Stimulated activated CD4-positive, alpha-beta T cell treated with anti-CD3 and anti-CD28 coated beads, Interleukin-4, amount 100 ng/mL, for 4 hours (primary cell): ENCODE data around the gene MMP14.

Source experiments
- DNase-seq, 2 experiments: peaks; one replicate each; pipeline ENCODE4 v3.0.0-alpha.2; 2020

MMP14 gene

GRCh38 chr14:22885975-22886374, 49.6 kb downstream of the MMP14 start:
- no peak for DNase-seq

GRCh38 chr14:22886500-22887259, 50.3 kb downstream of the MMP14 start:
- DNase-seq: peak; percentile 68 to 70

GRCh38 chr14:22887260-22887989, 51.0 kb downstream of the MMP14 start:
- no peak for DNase-seq

- peak; percentile 69 to 80 for DNase-seq
Measured at GRCh38 chr14:22887990-22888378, 51.6 kb downstream of the MMP14 start.

GRCh38 chr14:22888662-22889061, 52.3 kb downstream of the MMP14 start:
- DNase-seq: no peak

- DNase-seq: no peak
Measured at GRCh38 chr14:22890416-22890815, 54.0 kb downstream of the MMP14 start.

GRCh38 chr14:22892488-22892887, 56.1 kb downstream of the MMP14 start:
- no peak for DNase-seq

GRCh38 chr14:22893706-22894105, 57.3 kb downstream of the MMP14 start:
- no peak for DNase-seq

GRCh38 chr14:22895402-22895801, 59.0 kb downstream of the MMP14 start:
- DNase-seq: no peak

GRCh38 chr14:22896356-22896755, 60.0 kb downstream of the MMP14 start:
- DNase-seq: no peak

GRCh38 chr14:22896760-22897159, 60.4 kb downstream of the MMP14 start:
- no peak for DNase-seq

GRCh38 chr14:22897357-22897756, 61.0 kb downstream of the MMP14 start:
- DNase-seq: no peak
